Left ventricle myocardium inferior (tissue), 1 donor: ENCODE measurements around the gene PLCH1. TPM values are rescaled to one million over a fixed set of nuclear protein-coding genes. Genes with fewer than 3 reads are reported as not detected.

ENCODE experiments used
- DNase-seq: peaks from one replicate; pipeline ENCODE4 v3.0.0-alpha.2; 2020
- H3K27ac ChIP-seq: fragments of 200-600 bp; replicated peaks from 2 replicates; pipeline ENCODE4 v1.8.0; 2021
- H3K27me3 ChIP-seq: fragments of 200-600 bp; 2 replicates; pipeline ENCODE4 v1.8.0; 2021; ENCODE audit warnings: low read depth
- H3K36me3 ChIP-seq: fragments of 200-600 bp; 2 replicates; pipeline ENCODE4 v1.8.0; 2021
- H3K4me1 ChIP-seq: fragments of 200-600 bp; 2 replicates; pipeline ENCODE4 v1.8.0; 2021
- H3K4me3 ChIP-seq: fragments of 200-600 bp; 2 replicates; pipeline ENCODE4 v1.8.0; 2021; ENCODE audit warnings: mild to moderate bottlenecking, moderate library complexity
- H3K9me3 ChIP-seq: fragments of 200-600 bp; replicated peaks from 2 replicates; pipeline ENCODE4 v1.8.0; 2021
- intact Hi-C: fragments of 100-400 bp; cut with micrococcal nuclease; formaldehyde crosslinking; loops from one replicate; pipeline ENCODE4 v1.11.0; 2022
- total RNA-seq: library from RNA; stranded (reverse); fragmentation: NEBNext Ultra II Directional; extraction: Animal tissue kit (Norgen Biotek cat#: 25700); gene quantifications from one replicate; pipeline ENCODE4 v1.2.1, GENCODE V29; 2021
- TF ChIP-seq, protein P1 (sequence below): fragments of 200-600 bp; IDR thresholded peaks from 2 replicates; pipeline ENCODE4 v1.8.0; 2021; ENCODE audit warnings: antibody characterized with exemption, mild to moderate bottlenecking, borderline replicate concordance
- donor health status: DM: no; HTN: yes; CAD: no; lungs with severe emphysema.

The PLCH1 gene
- total RNA-seq, 1 donor from 2014 or later: 0.85 TPM

DNA sequence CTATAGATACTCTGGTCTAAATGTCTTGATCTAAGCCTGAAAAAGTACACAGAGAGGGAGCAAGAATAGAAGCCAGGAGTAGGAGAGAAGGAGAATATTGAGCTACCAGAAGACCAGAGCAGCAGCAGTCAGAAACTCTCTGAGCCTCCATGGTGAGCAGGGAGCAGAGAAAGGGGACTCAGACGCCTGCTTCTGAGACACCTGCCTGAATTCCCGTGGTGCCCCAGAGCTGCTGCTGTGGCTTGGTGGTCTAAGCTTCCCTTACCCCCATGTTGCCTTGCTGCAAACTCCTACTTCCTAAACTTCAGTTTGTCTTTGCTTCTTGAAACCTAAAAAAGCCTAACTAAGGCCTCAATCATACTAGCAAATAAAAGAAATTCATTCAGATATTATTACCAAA, 356.5 kb downstream of the PLCH1 start:
- Histone ChIP-seq H3K4me3 (no peak overlapping the region), H3K9me3 (no peaks in the 10 kb centered on the region), H3K27ac (no peak overlapping the region), H3K36me3 (no peaks in the 10 kb centered on the region), H3K27me3 (no peaks in the 10 kb centered on the region), H3K4me1 (peaks cover 45% of the 10 kb centered on the region)
- TF ChIP-seq, protein P1, sequence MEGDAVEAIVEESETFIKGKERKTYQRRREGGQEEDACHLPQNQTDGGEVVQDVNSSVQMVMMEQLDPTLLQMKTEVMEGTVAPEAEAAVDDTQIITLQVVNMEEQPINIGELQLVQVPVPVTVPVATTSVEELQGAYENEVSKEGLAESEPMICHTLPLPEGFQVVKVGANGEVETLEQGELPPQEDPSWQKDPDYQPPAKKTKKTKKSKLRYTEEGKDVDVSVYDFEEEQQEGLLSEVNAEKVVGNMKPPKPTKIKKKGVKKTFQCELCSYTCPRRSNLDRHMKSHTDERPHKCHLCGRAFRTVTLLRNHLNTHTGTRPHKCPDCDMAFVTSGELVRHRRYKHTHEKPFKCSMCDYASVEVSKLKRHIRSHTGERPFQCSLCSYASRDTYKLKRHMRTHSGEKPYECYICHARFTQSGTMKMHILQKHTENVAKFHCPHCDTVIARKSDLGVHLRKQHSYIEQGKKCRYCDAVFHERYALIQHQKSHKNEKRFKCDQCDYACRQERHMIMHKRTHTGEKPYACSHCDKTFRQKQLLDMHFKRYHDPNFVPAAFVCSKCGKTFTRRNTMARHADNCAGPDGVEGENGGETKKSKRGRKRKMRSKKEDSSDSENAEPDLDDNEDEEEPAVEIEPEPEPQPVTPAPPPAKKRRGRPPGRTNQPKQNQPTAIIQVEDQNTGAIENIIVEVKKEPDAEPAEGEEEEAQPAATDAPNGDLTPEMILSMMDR: no peak
- intact Hi-C loops: loop anchor here (10.0 kb wide), 1 partner anchor 316 kb away; no protein-coding TSS in a partner anchor
- no peak for DNase-seq

DNA sequence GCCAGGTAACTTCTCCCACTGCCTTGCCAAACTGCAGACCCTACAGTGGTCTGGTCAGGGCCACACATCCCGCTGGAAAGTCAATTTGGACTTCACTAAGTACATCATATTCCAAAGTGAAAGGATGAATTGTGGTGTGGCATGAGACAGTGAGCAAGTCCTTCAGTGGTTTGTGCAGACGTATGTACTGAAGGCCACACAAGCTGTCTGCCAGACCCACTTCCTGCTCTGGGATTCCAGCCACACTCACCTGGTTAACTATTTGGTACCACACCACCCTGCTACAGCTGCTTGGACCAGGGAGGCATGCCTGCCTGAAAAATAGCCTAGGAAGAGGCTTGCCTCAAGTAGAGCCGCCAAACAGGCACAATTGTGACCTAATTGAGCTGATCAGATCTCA, 357.3 kb downstream of the PLCH1 start:
- TF ChIP-seq, protein P1: no peak
- intact Hi-C loops: loop anchor here (10.0 kb wide), 1 partner anchor 317 kb away; no protein-coding TSS in a partner anchor
- Histone ChIP-seq H3K9me3 (no peaks in the 10 kb centered on the region), H3K4me1 (peaks cover 44% of the 10 kb centered on the region), H3K36me3 (no peaks in the 10 kb centered on the region), H3K4me3 (no peak overlapping the region), H3K27ac (peak overlapping the region; percentile 59), H3K27me3 (no peaks in the 10 kb centered on the region)
- DNase-seq: no peak

- no peaks in the 10 kb centered on the region for H3K9me3 ChIP-seq
- H3K4me1 ChIP-seq: peaks cover 37% of the 10 kb centered on the region
- no peaks in the 10 kb centered on the region for H3K36me3 ChIP-seq
- H3K27ac ChIP-seq: peak overlapping the region; percentile 59
- no peak for DNase-seq
- no peaks in the 10 kb centered on the region for H3K27me3 ChIP-seq
- TF ChIP-seq, protein P1: no peak
- no peak overlapping the region for H3K4me3 ChIP-seq
- intact Hi-C loops: loop anchor here (10.0 kb wide), 1 partner anchor 318 kb away; no protein-coding TSS in a partner anchor
Measured at GRCh38 chr3:155386919-155387318, 358.0 kb downstream of the PLCH1 start.

DNA sequence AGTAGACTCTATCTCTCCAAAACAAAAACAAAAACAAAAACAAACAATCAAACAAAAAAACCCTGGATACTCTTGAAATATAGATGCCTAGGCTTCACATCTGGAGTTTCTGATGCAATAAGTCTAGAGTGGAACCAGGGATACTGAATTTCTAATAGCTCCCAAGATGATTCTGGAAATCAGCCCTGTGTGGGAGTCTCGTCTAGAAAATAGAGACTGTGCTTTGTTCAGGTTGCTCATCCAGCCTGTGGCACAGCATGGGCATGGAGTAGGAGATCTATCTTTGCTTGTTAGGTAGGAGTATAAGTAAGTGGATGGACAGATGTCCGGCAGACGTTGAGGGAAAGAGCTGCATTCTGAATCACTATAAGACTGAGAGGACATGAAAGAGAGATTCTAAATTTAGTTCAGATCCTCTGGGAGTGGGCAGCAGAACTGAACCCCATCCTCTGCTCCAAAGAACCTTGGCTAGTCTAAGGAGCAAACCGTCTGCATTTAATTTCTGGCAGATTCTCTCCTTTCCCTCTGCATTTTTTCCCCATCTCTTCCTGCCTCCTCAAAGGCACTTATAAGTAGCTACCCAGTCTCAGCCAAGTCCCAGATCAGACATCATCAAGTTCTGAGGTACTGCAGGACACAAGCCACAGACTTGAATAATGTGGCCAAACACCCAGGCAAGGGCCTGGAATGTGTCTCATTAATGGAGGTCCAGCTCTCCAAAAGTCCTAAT, 358.8 kb downstream of the PLCH1 start:
- Histone ChIP-seq H3K36me3 (no peaks in the 10 kb centered on the region), H3K4me1 (peaks cover 29% of the 10 kb centered on the region), H3K9me3 (no peaks in the 10 kb centered on the region), H3K27me3 (no peaks in the 10 kb centered on the region), H3K4me3 (no peak overlapping the region), H3K27ac (peak overlapping the region; percentile 59)
- TF ChIP-seq, protein P1: no peak
- no peak for DNase-seq
- intact Hi-C loops: loop anchor here (10.0 kb wide), 1 partner anchor 319 kb away; no protein-coding TSS in a partner anchor

- Histone ChIP-seq H3K9me3 (no peaks in the 10 kb centered on the region), H3K36me3 (no peaks in the 10 kb centered on the region), H3K4me1 (peaks cover 12% of the 10 kb centered on the region), H3K4me3 (no peak overlapping the region), H3K27me3 (no peaks in the 10 kb centered on the region), H3K27ac (no peak overlapping the region)
- TF ChIP-seq, protein P1: peak; percentile 70
- peak; percentile 77 for DNase-seq
- intact Hi-C loops: loop anchor here (10.0 kb wide), 1 partner anchor 322 kb away; no protein-coding TSS in a partner anchor
Measured at GRCh38 chr3:155382396-155383042, 362.4 kb downstream of the PLCH1 start.
